ENCODE results near the gene ZKSCAN7. TPM values are rescaled to one million over a fixed set of nuclear protein-coding genes. Genes with fewer than 3 reads are reported as not detected.
"Not testable (repeated sequence)": the region's sequence is repeated elsewhere in the genome, so short reads cannot be mapped to it uniquely, and the experiment has no call there.

ZKSCAN7 gene
- total RNA-seq, 2 experiments from 2014 or later = 1.3 to 1.7 TPM

- intact Hi-C loops (cut with micrococcal nuclease); H3K4me3 Mint-ChIP-seq; DNase-seq; POLR2A ChIA-PET; H3K4me1 Mint-ChIP-seq (ENCODE audit: low read depth); CTCF ChIA-PET; H3K27me3 Mint-ChIP-seq; H3K27ac Mint-ChIP-seq: not testable (repeated sequence)
- H3K36me3 Mint-ChIP-seq = peaks cover 22% of the 10 kb centered on the region
- H3K9me3 Mint-ChIP-seq = peaks cover 32% of the 10 kb centered on the region
These were observed 23.3 kb downstream of the ZKSCAN7 start for GRCh38 chr3:44578316-44578715.

- H3K4me1 Mint-ChIP-seq (ENCODE audit: low read depth); DNase-seq; POLR2A ChIA-PET; H3K4me3 Mint-ChIP-seq; H3K27ac Mint-ChIP-seq; intact Hi-C loops (cut with micrococcal nuclease); CTCF ChIA-PET: not testable (repeated sequence)
- Mint-ChIP-seq H3K27me3 (peaks cover 15% of the 10 kb centered on the region), H3K9me3 (peaks cover 36% of the 10 kb centered on the region), H3K36me3 (peaks cover 27% of the 10 kb centered on the region)
These were observed 24.0 kb downstream of the ZKSCAN7 start for GRCh38 chr3:44578924-44579515.

- Mint-ChIP-seq H3K36me3 (peaks cover 24% of the 10 kb centered on the region), H3K27me3 (peaks cover 20% of the 10 kb centered on the region), H3K9me3 (peaks cover 32% of the 10 kb centered on the region)
- DNase-seq; H3K4me3 Mint-ChIP-seq; H3K27ac Mint-ChIP-seq; POLR2A ChIA-PET; CTCF ChIA-PET; H3K4me1 Mint-ChIP-seq (ENCODE audit: low read depth); intact Hi-C loops (cut with micrococcal nuclease): not testable (repeated sequence)
These were observed 24.8 kb downstream of the ZKSCAN7 start for GRCh38 chr3:44579749-44580148.

- intact Hi-C loops (cut with micrococcal nuclease) = not testable (repeated sequence)
These were observed 26.0 kb downstream of the ZKSCAN7 start for GRCh38 chr3:44580971-44581370.

DNA sequence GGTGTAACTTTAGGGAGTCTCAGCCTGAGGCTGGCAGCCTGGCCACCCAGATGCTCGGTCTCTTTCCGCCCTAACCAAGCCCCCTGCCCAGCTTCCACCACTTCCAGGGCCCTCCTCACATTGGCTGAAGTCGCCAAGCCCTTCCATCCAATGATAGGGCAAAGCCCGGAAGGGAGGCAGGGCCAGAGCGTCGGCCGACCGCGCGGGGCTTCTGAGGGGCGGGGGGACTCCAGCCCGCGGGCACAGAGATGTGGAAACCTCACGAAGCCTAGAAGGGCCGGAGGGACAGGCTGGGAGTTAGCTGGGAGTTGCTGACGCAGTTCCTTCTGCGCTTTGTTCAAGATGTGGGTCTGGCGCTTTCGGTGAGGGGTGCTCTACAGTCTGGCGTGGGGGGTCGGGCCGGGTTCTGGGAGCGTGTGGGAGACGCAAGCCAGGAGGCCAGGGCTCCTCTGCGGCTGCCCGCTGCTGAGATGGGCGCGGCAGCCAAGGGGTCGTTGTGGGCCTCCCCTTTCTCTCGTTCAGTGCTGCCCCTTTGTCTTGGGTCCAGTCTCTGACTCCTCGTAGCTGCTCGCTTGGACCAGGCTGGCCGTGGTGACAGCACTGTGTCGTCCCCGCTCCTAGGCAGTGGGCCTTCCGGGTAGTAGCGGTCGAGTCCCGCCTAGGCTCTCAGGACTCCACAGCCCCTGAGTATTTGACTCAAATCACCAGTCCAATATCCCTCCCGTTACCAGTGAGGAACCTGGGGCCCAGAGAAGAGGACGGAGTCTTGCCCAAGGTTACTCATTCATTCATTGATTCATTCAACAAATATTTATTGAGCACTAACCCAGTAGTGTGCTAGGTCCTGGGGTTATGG lies 29.9 kb downstream of the ZKSCAN7 start, which contains the start of gene ZNF660:
Gene ZNF660 (plus strand): TSS at position 319 of the 856 bp plus-strand sequence. CDS start 9,230 bp downstream, outside the sequence.
- intact Hi-C loops (cut with micrococcal nuclease) = no loop called here
- POLR2A ChIA-PET = no interaction called here
- Mint-ChIP-seq H3K9me3 (peaks cover 14% of the 10 kb centered on the region), H3K27ac (no peak within 1 kb of the TSS), H3K27me3 (peaks cover 45% of the 10 kb centered on the region), H3K36me3 (peaks cover 15% of the 10 kb centered on the region), H3K4me3 (no peak within 1 kb of the TSS), H3K4me1 (ENCODE audit: low read depth) (peaks cover 2% of the 10 kb centered on the region)
- CTCF ChIA-PET = no interaction called here
- DNase-seq = no peak

More at GRCh38 chr3:44580971-44581370, 26.0 kb downstream of the ZKSCAN7 start:
- Mint-ChIP-seq H3K36me3 (peaks cover 24% of the 10 kb centered on the region), H3K9me3 (peaks cover 31% of the 10 kb centered on the region), H3K27me3 (peaks cover 32% of the 10 kb centered on the region)
- CTCF ChIA-PET; H3K4me1 Mint-ChIP-seq (ENCODE audit: low read depth); DNase-seq; H3K27ac Mint-ChIP-seq; H3K4me3 Mint-ChIP-seq; POLR2A ChIA-PET: not testable (repeated sequence)

DNA sequence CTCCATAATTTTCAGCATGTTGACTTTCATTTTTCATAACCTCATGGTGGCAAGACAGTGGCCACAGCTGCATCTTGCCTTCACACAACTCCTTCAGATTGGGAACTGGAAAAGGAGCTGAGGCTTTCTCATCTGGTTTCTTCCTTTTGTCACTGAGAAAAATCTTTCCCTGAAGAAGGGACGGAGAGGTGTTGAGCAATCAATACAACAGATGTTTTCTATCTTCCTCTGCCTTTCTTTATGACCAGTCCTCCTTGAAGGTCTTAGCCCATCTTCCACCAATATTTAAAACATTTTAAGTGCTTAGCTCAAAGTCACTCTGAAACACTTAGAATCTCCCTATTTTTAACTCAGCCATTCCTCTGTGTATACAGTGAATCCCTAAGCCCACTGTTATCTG lies 41.6 kb downstream of the ZKSCAN7 start:
- Mint-ChIP-seq H3K36me3 (no peaks in the 10 kb centered on the region), H3K4me1 (ENCODE audit: low read depth) (no peaks in the 10 kb centered on the region), H3K4me3 (no peak overlapping the region), H3K9me3 (peaks cover 22% of the 10 kb centered on the region), H3K27me3 (peaks cover 2% of the 10 kb centered on the region), H3K27ac (no peak overlapping the region)
- ChIA-PET CTCF (no interaction called here), POLR2A (no interaction called here)
- intact Hi-C loops (cut with micrococcal nuclease) = no loop called here
- DNase-seq = no peak

DNA sequence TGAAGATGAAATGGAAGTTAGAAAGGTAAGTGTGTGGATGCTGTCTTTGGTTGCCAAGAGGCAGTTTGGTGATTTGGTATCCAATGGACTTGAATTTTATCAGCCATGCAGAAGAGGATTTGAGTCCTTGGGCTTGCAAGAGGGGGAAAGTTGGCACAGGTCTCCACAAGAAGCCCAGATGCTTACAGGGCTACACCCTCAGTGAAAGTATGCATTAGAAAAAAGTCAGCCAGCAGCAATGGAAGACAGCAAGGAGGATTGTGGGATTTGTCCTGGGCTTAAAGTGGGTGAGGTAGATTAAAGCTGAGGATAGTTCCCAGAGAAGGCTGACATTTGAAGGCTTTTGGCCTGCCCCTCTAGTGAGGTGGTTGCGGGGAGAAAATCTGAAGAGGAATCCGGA lies 46.8 kb downstream of the ZKSCAN7 start:
- no peak overlapping the region for H3K27ac Mint-ChIP-seq
- POLR2A ChIA-PET = no interaction called here
- H3K36me3 Mint-ChIP-seq = no peaks in the 10 kb centered on the region
- intact Hi-C loops (cut with micrococcal nuclease) = no loop called here
- H3K9me3 Mint-ChIP-seq = no peaks in the 10 kb centered on the region
- H3K4me3 Mint-ChIP-seq = no peak overlapping the region
- no peak for DNase-seq
- H3K27me3 Mint-ChIP-seq = peaks cover 4% of the 10 kb centered on the region
- H3K4me1 Mint-ChIP-seq (ENCODE audit: low read depth) = no peaks in the 10 kb centered on the region
- CTCF ChIA-PET = no interaction called here

DNA sequence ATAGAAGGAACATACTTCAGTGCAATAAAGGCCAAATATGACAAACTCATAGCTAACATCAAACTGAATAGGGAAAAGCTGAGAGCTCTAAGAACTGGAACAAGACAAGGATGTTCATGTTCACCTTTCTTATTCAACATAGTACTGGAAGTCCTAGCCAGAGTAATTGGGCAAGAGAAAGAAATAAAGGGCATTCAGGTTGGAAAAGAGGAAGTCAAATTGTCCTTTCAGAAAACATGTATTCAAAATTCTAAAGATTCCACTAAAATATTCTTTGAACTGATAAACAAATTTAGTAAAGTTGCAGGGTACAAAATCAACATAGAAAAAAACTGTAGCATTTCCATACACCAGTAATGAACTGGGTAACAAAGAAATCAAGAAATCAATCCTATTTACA lies 57.7 kb downstream of the ZKSCAN7 start:
- CTCF ChIA-PET = interaction anchor here (0.6 kb wide), 1 partner anchor 183 kb away, joined by 4 read pairs; no protein-coding TSS in a partner anchor
- POLR2A ChIA-PET = no interaction called here

More for the DNA sequence above, 57.7 kb downstream of the ZKSCAN7 start:
- no peak for DNase-seq
- no peaks in the 10 kb centered on the region for H3K9me3 Mint-ChIP-seq
- H3K36me3 Mint-ChIP-seq = peaks cover 1% of the 10 kb centered on the region
- intact Hi-C loops (cut with micrococcal nuclease) = no loop called here
- no peak overlapping the region for H3K27ac Mint-ChIP-seq
- no peak overlapping the region for H3K4me3 Mint-ChIP-seq
- H3K4me1 Mint-ChIP-seq (ENCODE audit: low read depth) = no peaks in the 10 kb centered on the region
- peaks cover 4% of the 10 kb centered on the region for H3K27me3 Mint-ChIP-seq

Other genes starting within 250 kb of the ZKSCAN7 start
- gene TCAIM, start 216.4 kb upstream of the ZKSCAN7 start, total RNA-seq = 10 to 100 TPM; 17.2 to 17.9 TPM
- 10 to 100 TPM; 16.6 to 18.7 TPM for gene ZNF445, start 77.5 kb upstream of the ZKSCAN7 start, total RNA-seq
- under 1 TPM; 0.07 to 0.10 TPM for gene ZNF660, start 29.8 kb downstream of the ZKSCAN7 start, total RNA-seq
- 1 to 10 TPM; 9.1 to 9.9 TPM for gene ZNF197, start 69.8 kb downstream of the ZKSCAN7 start, total RNA-seq
- gene ZNF35, start 93.5 kb downstream of the ZKSCAN7 start, total RNA-seq = 1 to 10 TPM; 3.2 TPM
- gene ZNF502, start 157.5 kb downstream of the ZKSCAN7 start, total RNA-seq = under 1 TPM; 0.69 to 0.77 TPM
- 1 to 10 TPM; 1.5 to 2.6 TPM for gene ZNF501, start 174.4 kb downstream of the ZKSCAN7 start, total RNA-seq
- 10 to 100 TPM; 32.5 to 38.6 TPM for gene KIAA1143, start 206.4 kb downstream of the ZKSCAN7 start, total RNA-seq
- gene KIF15, start 206.6 kb downstream of the ZKSCAN7 start, total RNA-seq = 10 to 100 TPM; 41.0 to 45.1 TPM